Fibroblast of upper back skin (primary cell): ENCODE measurements around the gene CNN2.

ENCODE experiments used
- DNase-seq: peaks from one replicate; pipeline ENCODE4 v3.0.0-alpha.2; 2013

CNN2 gene

GRCh38 chr19:1053176-1054101 lies 27.0 kb downstream of the CNN2 start:
- DNase-seq, result no peak

DNA sequence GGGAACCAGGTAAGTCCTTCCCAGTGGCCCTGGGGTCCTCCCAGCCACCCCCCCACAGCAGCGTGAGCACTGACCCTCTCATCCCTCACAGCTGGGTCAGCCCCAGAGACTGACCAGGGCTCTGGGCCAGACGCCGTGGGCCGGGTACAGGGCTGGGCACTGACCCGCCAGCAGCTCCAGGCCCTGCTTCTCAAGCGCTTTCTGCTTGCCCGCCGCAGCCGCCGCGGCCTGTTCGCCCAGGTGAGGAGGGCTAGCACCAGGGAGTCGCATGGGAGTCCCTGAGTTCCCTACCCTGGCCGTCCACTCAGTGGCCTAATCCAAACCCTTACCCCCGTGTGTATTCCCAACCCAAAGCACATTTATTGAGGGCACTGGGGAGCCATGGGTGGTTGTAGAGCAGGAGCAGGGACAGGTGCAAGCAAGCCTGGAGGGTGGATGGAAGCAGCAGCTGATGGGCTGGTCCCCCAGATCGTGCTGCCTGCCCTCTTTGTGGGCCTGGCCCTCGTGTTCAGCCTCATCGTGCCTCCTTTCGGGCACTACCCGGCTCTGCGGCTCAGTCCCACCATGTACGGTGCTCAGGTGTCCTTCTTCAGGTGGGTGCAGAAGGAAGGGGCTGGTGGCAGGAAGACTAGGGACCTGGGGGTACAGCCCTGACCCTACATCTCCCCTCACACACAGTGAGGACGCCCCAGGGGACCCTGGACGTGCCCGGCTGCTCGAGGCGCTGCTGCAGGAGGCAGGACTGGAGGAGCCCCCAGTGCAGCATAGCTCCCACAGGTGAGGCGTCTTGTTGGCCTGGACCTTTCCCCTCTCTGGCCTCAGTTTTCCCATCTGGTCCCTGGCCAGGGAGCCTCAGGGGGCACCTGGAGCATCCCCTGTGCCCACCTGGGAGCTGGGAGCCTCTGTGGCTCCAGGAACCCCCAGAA lies 28.0 kb downstream of the CNN2 start:
- DNase-seq, result no peak

DNA sequence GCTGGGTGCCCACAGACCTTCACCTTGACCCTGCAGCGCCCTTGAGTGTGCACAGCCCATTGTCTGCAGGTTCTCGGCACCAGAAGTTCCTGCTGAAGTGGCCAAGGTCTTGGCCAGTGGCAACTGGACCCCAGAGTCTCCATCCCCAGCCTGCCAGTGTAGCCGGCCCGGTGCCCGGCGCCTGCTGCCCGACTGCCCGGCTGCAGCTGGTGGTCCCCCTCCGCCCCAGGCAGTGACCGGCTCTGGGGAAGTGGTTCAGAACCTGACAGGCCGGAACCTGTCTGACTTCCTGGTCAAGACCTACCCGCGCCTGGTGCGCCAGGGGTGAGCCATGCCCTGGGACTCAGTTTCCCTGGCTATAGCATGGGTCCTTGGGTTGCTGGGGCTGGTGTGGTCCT lies 28.6 kb downstream of the CNN2 start:
- DNase-seq, result no peak

- no peak for DNase-seq
Observed at GRCh38 chr19:1055886-1056620, 29.6 kb downstream of the CNN2 start.

GRCh38 chr19:1057176-1057855 lies 30.9 kb downstream of the CNN2 start:
- DNase-seq, result peak; percentile 39

GRCh38 chr19:1058112-1058511 lies 31.7 kb downstream of the CNN2 start:
- DNase-seq, result no peak

DNA sequence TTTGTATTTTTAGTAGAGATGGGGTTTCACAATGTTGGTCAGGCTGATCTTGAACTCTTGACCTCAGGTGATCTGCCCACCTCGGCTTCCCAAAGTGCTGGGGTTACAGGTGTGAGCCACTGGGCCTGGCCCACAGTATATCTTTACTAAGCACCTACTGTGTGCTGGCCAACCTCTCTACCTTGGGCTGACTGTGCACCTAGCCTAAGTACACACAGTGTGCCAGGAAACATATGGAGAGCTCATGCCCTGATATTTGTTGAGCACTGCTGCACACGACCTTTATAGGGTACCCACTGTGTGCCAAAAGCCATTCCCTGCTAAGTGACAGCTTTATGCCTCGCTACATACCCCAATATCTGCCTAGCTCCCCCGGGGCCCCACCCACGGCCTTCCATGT lies 34.3 kb downstream of the CNN2 start:
- no peak for DNase-seq

GRCh38 chr19:1061987-1062386 lies 35.6 kb downstream of the CNN2 start:
- no peak for DNase-seq

DNA sequence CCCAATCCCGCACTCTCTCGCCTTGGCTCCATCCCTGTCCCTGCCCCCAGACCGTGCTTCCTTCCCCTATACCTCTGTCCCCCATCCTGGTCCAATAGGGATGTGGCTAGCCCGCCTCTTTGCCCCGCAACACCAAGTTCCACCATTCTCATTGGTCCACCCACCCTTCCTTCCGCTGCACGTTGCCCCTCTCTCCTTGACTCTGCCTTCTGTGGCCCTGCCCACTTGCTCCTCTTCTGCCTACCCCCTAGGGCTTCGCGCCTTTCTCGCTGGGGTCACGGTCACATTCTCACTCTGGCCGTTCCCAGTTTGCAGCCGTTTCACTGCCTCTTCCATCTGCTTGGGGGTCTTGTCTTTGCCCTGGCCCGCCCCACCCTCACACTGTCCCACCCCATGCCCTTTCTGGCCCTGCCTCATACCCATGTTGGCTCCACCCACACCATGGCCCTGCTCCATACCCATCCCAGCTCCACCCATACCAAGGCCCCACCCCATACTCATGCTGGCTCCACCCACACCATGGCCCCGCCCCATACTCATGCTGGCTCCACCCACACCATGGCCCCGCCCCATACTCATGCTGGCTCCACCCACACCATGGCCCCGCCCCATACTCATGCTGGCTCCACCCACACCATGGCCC lies 36.1 kb downstream of the CNN2 start:
- DNase-seq, result no peak

GRCh38 chr19:1063030-1063908 lies 36.9 kb downstream of the CNN2 start:
- DNase-seq, result no peak

- DNase-seq, result no peak
Observed at GRCh38 chr19:1063909-1064660, 37.7 kb downstream of the CNN2 start.

GRCh38 chr19:1064661-1065605 lies 38.5 kb downstream of the CNN2 start:
- peak; percentile 25 for DNase-seq

DNA sequence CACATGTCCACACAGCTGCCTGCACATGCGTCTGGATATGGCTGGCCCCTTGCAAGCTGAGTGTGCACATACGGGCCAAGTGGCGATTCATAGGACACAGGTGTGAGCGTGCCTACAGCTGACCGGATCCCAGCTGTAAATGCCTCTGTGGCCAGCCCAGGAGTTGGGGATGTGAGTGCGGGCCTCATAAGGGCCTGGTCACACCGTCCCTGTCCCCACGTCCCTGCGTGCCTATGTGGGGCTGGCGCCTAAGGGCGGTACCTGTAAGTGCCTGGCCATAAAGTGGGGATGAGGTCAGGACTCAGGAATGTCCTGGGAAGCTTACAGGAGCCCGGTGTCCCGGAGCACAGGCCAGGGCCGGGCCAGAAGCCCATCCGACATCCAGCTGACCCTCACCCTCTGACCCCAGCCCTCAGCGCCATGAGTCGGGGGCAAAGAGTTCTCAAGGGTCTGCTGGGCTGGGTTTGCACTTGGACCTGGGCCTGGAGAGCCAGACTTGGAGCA lies 39.2 kb downstream of the CNN2 start:
- DNase-seq, result no peak

- DNase-seq, result no peak
Observed at GRCh38 chr19:1066251-1066747, 39.9 kb downstream of the CNN2 start.

- no peak for DNase-seq
Observed at GRCh38 chr19:1066748-1067340, 40.4 kb downstream of the CNN2 start, which contains the start of gene ARHGAP45. Gene ARHGAP45 (plus strand): TSS chr19:1067167. CDS start chr19:1067406, 239 bp downstream.

- no peak for DNase-seq
Observed at GRCh38 chr19:1067341-1067957, 41.0 kb downstream of the CNN2 start.
